ENCODE measurements around the gene MN1.

Gene MN1

GRCh38 chr22:27756212-27756660 is 45.3 kb downstream of the MN1 start:
- H3K4me3 ChIP-seq (ENCODE audit: low read depth, low read length), result no peak overlapping the region
- no peak for DNase-seq (ENCODE audit: low read depth)
- no peak for TF ChIP-seq CTCF (IDR thresholded peaks at IDR 0.05; ENCODE audit: control insufficient read depth, extremely low read depth, insufficient read depth)

GRCh38 chr22:27755521-27756211 is 45.9 kb downstream of the MN1 start:
- no peak for TF ChIP-seq CTCF (IDR thresholded peaks at IDR 0.05; ENCODE audit: control insufficient read depth, extremely low read depth, insufficient read depth)

GRCh38 chr22:27754888-27755480 is 46.6 kb downstream of the MN1 start:
- TF ChIP-seq CTCF (IDR thresholded peaks at IDR 0.05; ENCODE audit: control insufficient read depth, extremely low read depth, insufficient read depth), result no peak
- no peak overlapping the region for H3K4me3 ChIP-seq (ENCODE audit: low read depth, low read length)
- DNase-seq (ENCODE audit: low read depth), result no peak

More at GRCh38 chr22:27755521-27756211, 45.9 kb downstream of the MN1 start:
- DNase-seq (ENCODE audit: low read depth), result no peak
- H3K4me3 ChIP-seq (ENCODE audit: low read depth, low read length), result no peak overlapping the region

- H3K4me3 ChIP-seq (ENCODE audit: low read depth, low read length), result no peak overlapping the region
- TF ChIP-seq CTCF (IDR thresholded peaks at IDR 0.05; ENCODE audit: control insufficient read depth, extremely low read depth, insufficient read depth), result no peak
- no peak for DNase-seq (ENCODE audit: low read depth)
Observed at GRCh38 chr22:27754247-27754887, 47.2 kb downstream of the MN1 start.

GRCh38 chr22:27752771-27753170 is 48.8 kb downstream of the MN1 start:
- DNase-seq (ENCODE audit: low read depth), result no peak
- no peak overlapping the region for H3K4me3 ChIP-seq (ENCODE audit: low read depth, low read length)

GRCh38 chr22:27752141-27752540 is 49.4 kb downstream of the MN1 start:
- no peak for DNase-seq (ENCODE audit: low read depth)
- no peak for TF ChIP-seq CTCF (IDR thresholded peaks at IDR 0.05; ENCODE audit: control insufficient read depth, extremely low read depth, insufficient read depth)
- no peak overlapping the region for H3K4me3 ChIP-seq (ENCODE audit: low read depth, low read length)

More at GRCh38 chr22:27752771-27753170, 48.8 kb downstream of the MN1 start:
- no peak for TF ChIP-seq CTCF (IDR thresholded peaks at IDR 0.05; ENCODE audit: control insufficient read depth, extremely low read depth, insufficient read depth)

Measured in LNCaP clone FGC (cell line).